Esophagus squamous epithelium (tissue), 5 donors: ENCODE results near the gene CPLX4. TPM values are rescaled to one million over a fixed set of nuclear protein-coding genes. Genes with fewer than 3 reads are reported as not detected.
A peak's percentile ranks its signal among the peaks of the same experiment; 100 is the strongest.

Experiments used
- DNase-seq: peaks from one replicate; lab custom pipeline; 2025; lab: John Stamatoyannopoulos, UW
- H3K27ac ChIP-seq, 4 donors: fragments of 200-600 bp; sonication (generic); one replicate each; pipeline ENCODE4 v1.5.1; 2016 to 2019; ENCODE audit warnings: mild to moderate bottlenecking in 1 of 4
- H3K27me3 ChIP-seq, 4 donors: fragments of 200-600 bp; sonication (generic); 1 replicate in 3 of 4; 2 replicates in 1 of 4; pipeline versions ENCODE4 v1.5.1 to v1.6.0; 2017 to 2021; ENCODE audit warnings: antibody characterized with exemption in 1 of 4
- H3K36me3 ChIP-seq, 3 donors: fragments of 200-600 bp; sonication (generic); one replicate each; pipeline ENCODE4 v1.5.1; 2016 to 2019
- H3K4me1 ChIP-seq, 3 donors: fragments of 200-600 bp; sonication (generic); one replicate each; pipeline ENCODE4 v1.5.1; 2017 to 2019
- H3K4me3 ChIP-seq, 4 donors: fragments of 200-600 bp; sonication (generic); 1 replicate in 3 of 4; 2 replicates in 1 of 4; pipeline ENCODE4 v1.5.1; 2016 to 2019; ENCODE audit warnings: mild to moderate bottlenecking in 2 of 4, moderate library complexity in 1 of 4
- H3K9me3 ChIP-seq, 3 donors: fragments of 200-600 bp; sonication (generic); one replicate each; pipeline ENCODE4 v1.5.1; 2016 to 2019
- POLR2A ChIP-seq, 4 donors: fragments of 450-650 bp; IDR thresholded peaks; one replicate each; pipeline ENCODE4 v1.6.1; 2017; ENCODE audit warnings: antibody characterized with exemption in 4 of 4, mild to moderate bottlenecking in 4 of 4, moderate library complexity in 3 of 4
- WGBS, 2 donors: methylation state at CpG; one replicate each; pipeline ENCODE4 v1.1.5; 2018; 5-methylcytosine and 5-hydroxymethylcytosine counted together
- intact Hi-C: fragments of 100-400 bp; cut with DNase I; formaldehyde crosslinking; loops from one replicate; pipeline ENCODE4 v1.15.0; 2022
- total RNA-seq, 4 donors: library from RNA; depleted of rRNA; stranded (reverse); fragments of >200 nt; gene quantifications; one replicate each; pipeline ENCODE4 v1.1.0, GENCODE V29; 2016
- TF ChIP-seq, protein P1 (sequence below), 6 experiments: fragments of 450-650 bp in 4 of 6; fragments of 200-600 bp in 2 of 6; sonication (generic) in 2 of 6; IDR thresholded peaks; one replicate each; pipeline ENCODE4 v1.5.1; 2016 to 2019; ENCODE audit warnings: antibody characterized with exemption in 6 of 6, mild to moderate bottlenecking in 4 of 6, moderate library complexity in 4 of 6
- donor health status: DM: yes; HTN: yes; CAD: no.

The CPLX4 gene
- total RNA-seq, 4 donors from 2014 or later: 0.31 TPM; not detected in 3

DNA sequence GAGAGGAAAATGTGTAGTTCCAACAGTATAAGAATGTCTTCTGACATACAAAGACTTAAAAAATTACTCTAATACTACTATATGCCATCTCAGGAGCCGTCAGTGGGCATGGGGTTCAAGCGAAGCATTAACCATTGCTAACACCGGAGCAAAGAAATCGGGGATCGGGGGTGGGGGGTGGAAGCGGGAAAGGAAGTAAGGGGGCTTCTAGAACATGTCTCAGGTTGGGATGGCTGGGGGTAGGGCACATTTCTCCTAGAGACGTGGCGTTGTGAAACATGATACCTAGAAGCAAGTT lies 39.9 kb upstream of the CPLX4 start:
- no peaks in the 10 kb centered on the region for H3K27me3 ChIP-seq
- H3K27ac ChIP-seq: peak overlapping the region; percentile 90 to 95 (median 92)
- no peak for DNase-seq
- no peak for TF ChIP-seq POLR2A (IDR thresholded peaks at IDR 0.05)
- TF ChIP-seq, protein P1, sequence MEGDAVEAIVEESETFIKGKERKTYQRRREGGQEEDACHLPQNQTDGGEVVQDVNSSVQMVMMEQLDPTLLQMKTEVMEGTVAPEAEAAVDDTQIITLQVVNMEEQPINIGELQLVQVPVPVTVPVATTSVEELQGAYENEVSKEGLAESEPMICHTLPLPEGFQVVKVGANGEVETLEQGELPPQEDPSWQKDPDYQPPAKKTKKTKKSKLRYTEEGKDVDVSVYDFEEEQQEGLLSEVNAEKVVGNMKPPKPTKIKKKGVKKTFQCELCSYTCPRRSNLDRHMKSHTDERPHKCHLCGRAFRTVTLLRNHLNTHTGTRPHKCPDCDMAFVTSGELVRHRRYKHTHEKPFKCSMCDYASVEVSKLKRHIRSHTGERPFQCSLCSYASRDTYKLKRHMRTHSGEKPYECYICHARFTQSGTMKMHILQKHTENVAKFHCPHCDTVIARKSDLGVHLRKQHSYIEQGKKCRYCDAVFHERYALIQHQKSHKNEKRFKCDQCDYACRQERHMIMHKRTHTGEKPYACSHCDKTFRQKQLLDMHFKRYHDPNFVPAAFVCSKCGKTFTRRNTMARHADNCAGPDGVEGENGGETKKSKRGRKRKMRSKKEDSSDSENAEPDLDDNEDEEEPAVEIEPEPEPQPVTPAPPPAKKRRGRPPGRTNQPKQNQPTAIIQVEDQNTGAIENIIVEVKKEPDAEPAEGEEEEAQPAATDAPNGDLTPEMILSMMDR (IDR thresholded peaks at IDR 0.05): no peak
- H3K4me1 ChIP-seq: peaks cover 0 to 39% (median 18%) of the 10 kb centered on the region in 3 donors
- H3K9me3 ChIP-seq: no peaks in the 10 kb centered on the region
- intact Hi-C loops: no loop called here
- peaks cover 2 to 23% (median 4%) of the 10 kb centered on the region in 3 donors for H3K36me3 ChIP-seq
- H3K4me3 ChIP-seq: peak overlapping the region; percentile 83 to 97 (median 90)
- WGBS, 2 donors: 0% methylated on average over 5 to 8 of the region's 8 CpGs

DNA sequence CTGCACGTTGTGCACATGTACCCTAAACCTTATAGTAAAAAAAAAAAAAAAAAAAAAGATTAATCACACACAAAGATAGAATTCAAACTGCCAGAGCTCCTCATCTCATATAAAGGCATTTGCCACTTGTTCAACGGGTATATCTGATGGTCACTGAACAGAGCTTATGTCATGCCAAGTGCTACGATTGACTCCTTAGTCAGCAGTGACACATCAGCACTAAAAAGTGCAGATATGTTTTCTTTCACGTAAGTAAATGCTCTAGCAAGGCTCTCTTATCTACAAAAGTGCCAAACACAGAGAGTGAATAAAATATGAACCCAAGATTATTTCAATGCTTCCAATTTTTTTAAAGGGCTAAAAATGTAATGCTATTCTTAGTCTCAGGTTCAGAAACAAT lies 39.5 kb upstream of the CPLX4 start:
- peaks cover 4 to 27% (median 7%) of the 10 kb centered on the region in 3 donors for H3K36me3 ChIP-seq
- no peak for DNase-seq
- peak overlapping the region; percentile 83 to 97 (median 90) for H3K4me3 ChIP-seq
- H3K4me1 ChIP-seq: peaks cover 0 to 39% (median 18%) of the 10 kb centered on the region in 3 donors
- intact Hi-C loops: no loop called here
- no peak for TF ChIP-seq POLR2A (IDR thresholded peaks at IDR 0.05)
- H3K9me3 ChIP-seq: no peaks in the 10 kb centered on the region
- 5 to 6% methylated on average over 4 of the region's 4 CpGs for WGBS, 2 donors
- peak overlapping the region; percentile 90 to 95 (median 92) for H3K27ac ChIP-seq
- H3K27me3 ChIP-seq: no peaks in the 10 kb centered on the region

- H3K36me3 ChIP-seq: peaks cover 13 to 59% (median 23%) of the 10 kb centered on the region in 3 donors
Measured at GRCh38 chr18:59354731-59355130, 36.3 kb upstream of the CPLX4 start.

DNA sequence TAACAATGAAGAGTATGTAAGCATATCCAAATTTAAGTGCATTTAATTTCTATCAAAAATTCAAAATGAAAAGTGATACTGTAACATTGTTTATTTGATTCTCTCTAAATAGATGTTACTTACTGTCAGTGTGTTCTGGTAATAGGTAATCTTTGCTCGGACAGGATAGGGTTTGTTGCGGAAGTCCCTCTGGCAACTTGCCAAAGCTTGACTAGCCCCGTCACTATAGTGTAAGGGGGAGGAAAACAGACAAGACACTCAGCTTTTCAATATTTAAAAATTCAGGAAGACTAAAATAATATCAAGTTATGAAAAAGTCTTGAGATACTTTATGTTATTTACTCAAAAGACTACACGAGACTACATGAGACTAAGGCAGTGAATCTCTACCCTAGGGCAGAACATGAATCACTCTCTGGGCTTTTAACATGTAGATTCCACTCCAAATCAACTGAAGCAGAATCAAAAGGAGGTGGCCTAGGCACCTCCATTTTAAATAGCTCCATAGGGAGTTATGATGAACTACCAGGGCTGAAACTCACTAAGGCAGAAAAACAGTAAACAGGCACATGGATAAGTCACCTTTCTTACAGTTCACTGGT lies 34.7 kb upstream of the CPLX4 start:
- H3K27me3 ChIP-seq: no peaks in the 10 kb centered on the region
- no peak for DNase-seq
- intact Hi-C loops: no loop called here
- 64 to 75% methylated on average over 4 of the region's 4 CpGs for WGBS, 2 donors
- H3K27ac ChIP-seq: no peak overlapping the region
- TF ChIP-seq, protein P1 (IDR thresholded peaks at IDR 0.05): no peak
- TF ChIP-seq POLR2A (IDR thresholded peaks at IDR 0.05): no peak
- no peak overlapping the region for H3K4me3 ChIP-seq
- no peaks in the 10 kb centered on the region for H3K9me3 ChIP-seq
- peaks cover 13 to 75% (median 27%) of the 10 kb centered on the region in 3 donors for H3K36me3 ChIP-seq
- H3K4me1 ChIP-seq: peaks cover 0 to 25% (median 12%) of the 10 kb centered on the region in 3 donors

More at GRCh38 chr18:59354731-59355130, 36.3 kb upstream of the CPLX4 start:
- Histone ChIP-seq H3K4me1 (peaks cover 0 to 32% (median 12%) of the 10 kb centered on the region in 3 donors), H3K9me3 (no peaks in the 10 kb centered on the region), H3K27ac (no peak overlapping the region), H3K27me3 (no peaks in the 10 kb centered on the region), H3K4me3 (no peak overlapping the region)
- intact Hi-C loops: no loop called here
- TF ChIP-seq, protein P1 (IDR thresholded peaks at IDR 0.05): no peak
- no peak for TF ChIP-seq POLR2A (IDR thresholded peaks at IDR 0.05)
- 35 to 51% methylated on average over 2 of the region's 2 CpGs for WGBS, 2 donors
- no peak for DNase-seq

- no peak for TF ChIP-seq POLR2A (IDR thresholded peaks at IDR 0.05)
- TF ChIP-seq, protein P1 (IDR thresholded peaks at IDR 0.05): no peak
- Histone ChIP-seq H3K27me3 (no peaks in the 10 kb centered on the region), H3K4me1 (peaks cover 0 to 17% (median 7%) of the 10 kb centered on the region in 3 donors), H3K36me3 (peaks cover 13 to 83% (median 31%) of the 10 kb centered on the region in 3 donors), H3K9me3 (no peaks in the 10 kb centered on the region), H3K27ac (no peak overlapping the region), H3K4me3 (no peak overlapping the region)
- WGBS, 2 donors: 93 to 100% methylated on average over 3 of the region's 3 CpGs
- intact Hi-C loops: no loop called here
- DNase-seq: no peak
Measured at GRCh38 chr18:59352250-59352855, 33.9 kb upstream of the CPLX4 start.
